Esophagus muscularis mucosa (tissue), 4 donors: ENCODE results near the gene KRT38.

ENCODE experiments used
- EP300 ChIP-seq: sonication (generic); formaldehyde crosslinking; IDR thresholded peaks from one replicate; pipeline ENCODE4 v1.6.1; 2017; ENCODE audit warnings: antibody characterized with exemption
- POLR2AphosphoS5 ChIP-seq, 2 donors: sonication (generic); formaldehyde crosslinking; IDR thresholded peaks; one replicate each; pipeline ENCODE4 v1.6.1; 2017; ENCODE audit warnings: antibody characterized with exemption in 2 of 2
- TF ChIP-seq, protein P1 (sequence below), 3 experiments: fragments of 200-600 bp in 2 of 3; fragments of 450-650 bp in 1 of 3; sonication (generic) in 2 of 3; IDR thresholded peaks; one replicate each; pipeline ENCODE4 v1.5.1; 2017 to 2019; ENCODE audit warnings: antibody characterized with exemption in 3 of 3, mild to moderate bottlenecking in 2 of 3, moderate library complexity in 1 of 3

DNA sequence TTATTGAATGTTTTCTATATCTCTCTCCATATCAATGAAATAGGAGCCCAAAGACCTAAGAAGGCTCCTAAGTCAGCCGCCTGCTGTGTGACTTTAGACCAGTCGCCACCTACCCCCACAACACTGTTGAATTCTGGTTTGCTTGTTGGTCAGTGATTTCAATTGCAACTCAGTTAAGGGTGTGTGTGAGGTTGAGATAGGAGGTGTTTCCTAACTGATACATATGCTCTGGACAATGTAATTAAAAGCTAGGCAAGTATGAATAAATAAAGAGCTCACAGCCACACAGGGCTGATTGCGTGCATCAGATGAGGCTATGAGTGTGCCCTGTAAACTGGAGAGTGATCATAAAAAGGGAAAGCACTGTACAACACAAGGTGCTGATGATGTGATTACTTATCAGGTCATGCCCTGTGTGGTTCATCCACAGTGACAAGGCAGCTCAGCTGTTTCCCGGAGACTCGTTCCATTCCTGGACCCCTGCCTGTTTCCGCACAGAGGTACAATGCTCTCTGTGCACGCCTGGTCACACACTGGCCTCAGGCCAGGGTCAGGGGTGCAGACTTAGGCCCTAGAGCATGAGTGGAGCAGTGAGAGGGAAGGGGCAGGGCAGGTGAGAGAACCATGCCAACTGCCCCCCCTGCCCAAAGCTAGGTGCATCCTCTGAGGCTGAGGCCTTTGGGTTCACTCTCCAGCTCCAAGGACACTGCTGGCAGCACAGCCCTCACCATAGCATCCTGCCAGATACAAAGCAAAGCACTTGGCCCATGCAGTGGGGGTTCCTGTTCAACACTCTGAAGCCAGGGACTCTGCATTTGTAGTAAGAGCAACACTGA lies 43.4 kb upstream of the KRT38 start:
- TF ChIP-seq POLR2AphosphoS5 (IDR thresholded peaks at IDR 0.05) (no peak), EP300 (no peak)
- TF ChIP-seq, protein P1, sequence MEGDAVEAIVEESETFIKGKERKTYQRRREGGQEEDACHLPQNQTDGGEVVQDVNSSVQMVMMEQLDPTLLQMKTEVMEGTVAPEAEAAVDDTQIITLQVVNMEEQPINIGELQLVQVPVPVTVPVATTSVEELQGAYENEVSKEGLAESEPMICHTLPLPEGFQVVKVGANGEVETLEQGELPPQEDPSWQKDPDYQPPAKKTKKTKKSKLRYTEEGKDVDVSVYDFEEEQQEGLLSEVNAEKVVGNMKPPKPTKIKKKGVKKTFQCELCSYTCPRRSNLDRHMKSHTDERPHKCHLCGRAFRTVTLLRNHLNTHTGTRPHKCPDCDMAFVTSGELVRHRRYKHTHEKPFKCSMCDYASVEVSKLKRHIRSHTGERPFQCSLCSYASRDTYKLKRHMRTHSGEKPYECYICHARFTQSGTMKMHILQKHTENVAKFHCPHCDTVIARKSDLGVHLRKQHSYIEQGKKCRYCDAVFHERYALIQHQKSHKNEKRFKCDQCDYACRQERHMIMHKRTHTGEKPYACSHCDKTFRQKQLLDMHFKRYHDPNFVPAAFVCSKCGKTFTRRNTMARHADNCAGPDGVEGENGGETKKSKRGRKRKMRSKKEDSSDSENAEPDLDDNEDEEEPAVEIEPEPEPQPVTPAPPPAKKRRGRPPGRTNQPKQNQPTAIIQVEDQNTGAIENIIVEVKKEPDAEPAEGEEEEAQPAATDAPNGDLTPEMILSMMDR (IDR thresholded peaks at IDR 0.05), result no peak
